ENCODE results near the gene UNC13A. TPM values are rescaled to one million over a fixed set of nuclear protein-coding genes. Genes with fewer than 3 reads are reported as not detected.

Gene UNC13A
- total RNA-seq, 1 experiment from 2014 or later = 29.0 TPM

DNA sequence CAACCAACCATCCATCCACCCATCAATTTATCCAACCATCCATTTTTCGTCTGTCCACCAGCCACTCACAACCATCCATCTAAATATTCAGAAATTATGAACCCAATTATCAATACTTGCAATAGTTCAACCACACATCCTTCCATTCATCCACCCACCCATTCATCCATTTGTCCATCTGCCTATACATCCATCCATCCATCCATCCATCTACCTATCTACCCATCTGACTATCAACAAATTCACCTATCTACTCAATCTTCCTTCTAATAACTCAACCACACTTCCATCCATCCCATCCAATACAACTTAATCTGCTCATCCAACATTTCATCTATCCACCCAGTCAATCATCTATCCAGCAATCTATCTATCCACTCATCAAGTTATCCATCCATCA, 46.3 kb downstream of the UNC13A start:
- Histone ChIP-seq H3K4me2 (ENCODE audit: low read length) (no peak overlapping the region), H3K9me3 (ENCODE audit: control insufficient read depth in 1 of 2, insufficient read depth in 1 of 2, low read depth in 1 of 2, low read length in 2 of 2) (no peaks in the 10 kb centered on the region), H3K27ac (ENCODE audit: low read depth, low read length) (no peak overlapping the region), H3K27me3 (ENCODE audit: insufficient read depth, low read length) (no peaks in the 10 kb centered on the region), H2AFZ (ENCODE audit: low read depth, low read length, poor library complexity, severe bottlenecking) (no peak overlapping the region), H3K9me2 (ENCODE audit: insufficient read depth) (no peaks in the 10 kb centered on the region), H3K79me2 (ENCODE audit: insufficient read depth, low read length) (no peaks in the 10 kb centered on the region), H3K36me3 (ENCODE audit: control insufficient read depth in 1 of 2, insufficient read depth in 2 of 2, low read length in 2 of 2) (peaks cover 2 to 12% of the 10 kb centered on the region in 2 experiments; a peak in 2 of 4 replicates), H3K9ac (ENCODE audit: low read length) (no peak overlapping the region), H4K20me1 (ENCODE audit: insufficient read depth) (no peaks in the 10 kb centered on the region), H3K4me3 (replicated peaks in 1 of 2; ENCODE audit: low read depth in 1 of 2, low read length in 2 of 2) (no peak overlapping the region), H3K4me1 (ENCODE audit: control insufficient read depth in 1 of 2, insufficient read depth in 2 of 2, low read length in 2 of 2) (no peaks in the 10 kb centered on the region)
- ATAC-seq = no peak
- DNase-seq (ENCODE audit: low read depth, low spot score) = no peak
- no TSS peak for BruUV-seq (replicated peaks)
- POLR2A ChIA-PET = no interaction called here
- RAD21 ChIA-PET (ENCODE audit: low non-redundant PET in 1 of 2, low total read pairs in 2 of 2, uncharacterized antibody in 2 of 2, unreplicated experiment in 2 of 2) = no interaction called here
- intact Hi-C loops (cut with micrococcal nuclease) = no loop called here
- CTCF ChIA-PET = no interaction called here
- no peak for TF ChIP-seq ELF1 (IDR thresholded peaks at IDR 0.05; ENCODE audit: borderline replicate concordance, low read depth)
- no peak for TF ChIP-seq SP1 (IDR thresholded peaks at IDR 0.05; ENCODE audit: low read depth)
- TF ChIP-seq YY1 (IDR thresholded peaks at IDR 0.05; ENCODE audit: extremely low read depth, insufficient replicate concordance, low read depth, low read length) = no peak
- TF ChIP-seq ZNF274 (IDR thresholded peaks at IDR 0.05; ENCODE audit: low read depth, low read length) = no peak
- no peak for TF ChIP-seq SRF (IDR thresholded peaks at IDR 0.05; ENCODE audit: low read depth)
- no peak for TF ChIP-seq JUND (IDR thresholded peaks at IDR 0.05)
- no peak for TF ChIP-seq ZFX (IDR thresholded peaks at IDR 0.05)
- TF ChIP-seq RAD21 (IDR thresholded peaks at IDR 0.05; ENCODE audit: low read depth) = no peak
- TF ChIP-seq POLR2A (IDR thresholded peaks at IDR 0.05; ENCODE audit: borderline replicate concordance, extremely low read depth, insufficient read depth, insufficient read length) = no peak
- no peak for TF ChIP-seq POLR2AphosphoS5 (IDR thresholded peaks at IDR 0.05; ENCODE audit: low read depth, low read length)
- no peak for TF ChIP-seq SIN3A (IDR thresholded peaks at IDR 0.05; ENCODE audit: low read depth)
- TF ChIP-seq CBX3 (IDR thresholded peaks at IDR 0.05; ENCODE audit: low read depth) = no peak

DNA sequence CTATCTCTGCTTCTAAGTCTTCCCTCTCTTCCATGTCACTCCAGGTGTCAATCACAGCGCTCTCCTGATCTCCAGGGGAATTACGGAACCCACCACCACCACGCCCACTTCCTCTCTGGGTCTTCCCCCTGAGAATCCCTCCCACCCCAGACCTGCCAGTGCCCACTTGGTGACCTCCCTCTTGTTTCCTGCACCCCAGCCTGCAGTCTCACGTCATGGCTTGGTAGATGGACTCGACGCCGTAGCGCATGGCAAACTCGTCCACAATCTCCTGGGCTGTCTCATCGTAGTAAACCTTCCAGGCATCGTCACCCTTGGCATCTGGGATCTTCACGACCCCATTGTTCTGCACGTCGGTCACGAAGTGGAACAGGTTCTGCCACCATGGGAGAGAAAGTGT, 47.0 kb downstream of the UNC13A start:
- H3K36me3 ChIP-seq (ENCODE audit: control insufficient read depth in 1 of 2, insufficient read depth in 2 of 2, low read length in 2 of 2) = peaks cover 2 to 9% of the 10 kb centered on the region in 2 experiments; a peak in 2 of 4 replicates
- no peak overlapping the region for H3K4me3 ChIP-seq (replicated peaks in 1 of 2; ENCODE audit: low read depth in 1 of 2, low read length in 2 of 2)
- no peak for DNase-seq (ENCODE audit: low read depth, low spot score)
- POLR2A ChIA-PET = no interaction called here
- no peaks in the 10 kb centered on the region for H3K9me2 ChIP-seq (ENCODE audit: insufficient read depth)
- H3K27ac ChIP-seq (ENCODE audit: low read depth, low read length) = no peak overlapping the region
- no TSS peak for BruUV-seq (replicated peaks)
- CTCF ChIA-PET = no interaction called here
- H3K4me2 ChIP-seq (ENCODE audit: low read length) = no peak overlapping the region
- H2AFZ ChIP-seq (ENCODE audit: low read depth, low read length, poor library complexity, severe bottlenecking) = no peak overlapping the region
- RAD21 ChIA-PET (ENCODE audit: low non-redundant PET in 1 of 2, low total read pairs in 2 of 2, uncharacterized antibody in 2 of 2, unreplicated experiment in 2 of 2) = no interaction called here
- no peak for ATAC-seq
- H3K4me1 ChIP-seq (ENCODE audit: control insufficient read depth in 1 of 2, insufficient read depth in 2 of 2, low read length in 2 of 2) = no peaks in the 10 kb centered on the region
- intact Hi-C loops (cut with micrococcal nuclease) = no loop called here
- no peak for TF ChIP-seq POLR2A (IDR thresholded peaks at IDR 0.05; ENCODE audit: borderline replicate concordance, extremely low read depth, insufficient read depth, insufficient read length)
- no peak for TF ChIP-seq SIN3A (IDR thresholded peaks at IDR 0.05; ENCODE audit: low read depth)
- TF ChIP-seq EZH2phosphoT487 (IDR thresholded peaks at IDR 0.05; ENCODE audit: borderline replicate concordance) = no peak
- no peak for TF ChIP-seq EZH2 (IDR thresholded peaks at IDR 0.05)
- no peak for TF ChIP-seq RAD21 (IDR thresholded peaks at IDR 0.05; ENCODE audit: low read depth)
- TF ChIP-seq FOSL1 (IDR thresholded peaks at IDR 0.05; ENCODE audit: low read depth) = no peak
- TF ChIP-seq ZNF274 (IDR thresholded peaks at IDR 0.05; ENCODE audit: low read depth, low read length) = no peak
- TF ChIP-seq EGR1 (IDR thresholded peaks at IDR 0.05; ENCODE audit: low read depth) = no peak
- TF ChIP-seq JUND (IDR thresholded peaks at IDR 0.05) = no peak
- TF ChIP-seq, protein P1, sequence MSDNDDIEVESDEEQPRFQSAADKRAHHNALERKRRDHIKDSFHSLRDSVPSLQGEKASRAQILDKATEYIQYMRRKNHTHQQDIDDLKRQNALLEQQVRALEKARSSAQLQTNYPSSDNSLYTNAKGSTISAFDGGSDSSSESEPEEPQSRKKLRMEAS (IDR thresholded peaks at IDR 0.05) = no peak
- H4K20me1 ChIP-seq (ENCODE audit: insufficient read depth) = no peaks in the 10 kb centered on the region
- no peaks in the 10 kb centered on the region for H3K79me2 ChIP-seq (ENCODE audit: insufficient read depth, low read length)
- H3K9ac ChIP-seq (ENCODE audit: low read length) = no peak overlapping the region
- no peaks in the 10 kb centered on the region for H3K27me3 ChIP-seq (ENCODE audit: insufficient read depth, low read length)
- H3K9me3 ChIP-seq (ENCODE audit: control insufficient read depth in 1 of 2, insufficient read depth in 1 of 2, low read depth in 1 of 2, low read length in 2 of 2) = no peaks in the 10 kb centered on the region

All from HCT116 (cell line).